AG20443 (cell line): ENCODE data around the gene TIMP1.
"Not testable (repeated sequence)": the region's sequence is repeated elsewhere in the genome, so short reads cannot be mapped to it uniquely, and the experiment has no call there.

ENCODE experiments used
- DNase-seq: peaks from one replicate; pipeline ENCODE4 v3.0.0; 2012; ENCODE audit warnings: low spot score, mixed read lengths

TIMP1 gene

GRCh38 chrX:47603125-47603524, 20.9 kb downstream of the TIMP1 start:
- DNase-seq: not testable (repeated sequence)

- no peak for DNase-seq
These were observed 22.8 kb downstream of the TIMP1 start for GRCh38 chrX:47605024-47605423.

GRCh38 chrX:47607091-47607490, 24.9 kb downstream of the TIMP1 start:
- no peak for DNase-seq

GRCh38 chrX:47608130-47608810, 26.0 kb downstream of the TIMP1 start:
- DNase-seq: no peak

GRCh38 chrX:47610511-47610910, 28.3 kb downstream of the TIMP1 start:
- no peak for DNase-seq

- DNase-seq: no peak
These were observed 29.3 kb downstream of the TIMP1 start for GRCh38 chrX:47611489-47611888.

- no peak for DNase-seq
These were observed 29.7 kb downstream of the TIMP1 start for GRCh38 chrX:47611926-47612325.

- no peak for DNase-seq
These were observed 30.2 kb downstream of the TIMP1 start for GRCh38 chrX:47612418-47612817.

GRCh38 chrX:47613082-47613481, 30.8 kb downstream of the TIMP1 start:
- no peak for DNase-seq

- no peak for DNase-seq
These were observed 32.4 kb downstream of the TIMP1 start for GRCh38 chrX:47614618-47615017.

- DNase-seq: no peak
These were observed 36.8 kb downstream of the TIMP1 start for GRCh38 chrX:47618923-47619485.

- peak; percentile 94 for DNase-seq
These were observed 37.5 kb downstream of the TIMP1 start, which contains the start of gene SYN1 for GRCh38 chrX:47619486-47620302. Gene SYN1, minus strand, starts transcription at chrX:47619857. Its CDS starts 129 bp downstream, at chrX:47619728.

- DNase-seq: no peak
These were observed 38.1 kb downstream of the TIMP1 start for GRCh38 chrX:47620303-47620685.

GRCh38 chrX:47621851-47622250, 39.6 kb downstream of the TIMP1 start:
- no peak for DNase-seq

- peak; percentile 84 for DNase-seq
These were observed 41.3 kb downstream of the TIMP1 start for GRCh38 chrX:47623540-47624027.

- no peak for DNase-seq
These were observed 43.1 kb downstream of the TIMP1 start for GRCh38 chrX:47625365-47625764.

GRCh38 chrX:47628982-47629381, 46.7 kb downstream of the TIMP1 start:
- no peak for DNase-seq

- no peak for DNase-seq
These were observed 47.4 kb downstream of the TIMP1 start, which contains the start of gene CFP for GRCh38 chrX:47629419-47630200. Gene CFP, minus strand, starts transcription at chrX:47629930. Its CDS starts 86 bp downstream, at chrX:47629844.

- DNase-seq: no peak
These were observed 49.4 kb downstream of the TIMP1 start for GRCh38 chrX:47631676-47632075.

GRCh38 chrX:47632666-47633065, 50.4 kb downstream of the TIMP1 start:
- no peak for DNase-seq

- no peak for DNase-seq
These were observed 51.7 kb downstream of the TIMP1 start for GRCh38 chrX:47633689-47634590.
